Neural cell (in vitro differentiated cells): ENCODE measurements around the gene PTPRN2.

Experiments
- CTCF ChIP-seq: fragments of 450-650 bp; IDR thresholded peaks from 2 replicates; pipeline ENCODE4 v1.5.1; 2014; ENCODE audit warnings: antibody characterized with exemption, mild to moderate bottlenecking, moderate library complexity; ENCODE audit not compliant: poor library complexity, severe bottlenecking
- EZH2 ChIP-seq: fragments of 200-600, 300-800 bp; shearing (Covaris generic), sonication (generic); IDR thresholded peaks from 2 replicates; pipeline ENCODE4 v1.6.1; 2014; ENCODE audit warnings: antibody characterized with exemption, low read length, borderline replicate concordance, mild to moderate bottlenecking; ENCODE audit not compliant: insufficient read depth, poor library complexity, severe bottlenecking
- MXI1 ChIP-seq: fragments of 450-650 bp; conservative IDR thresholded peaks from 2 replicates; pipeline ENCODE4 v1.6.1; 2014; ENCODE audit warnings: antibody characterized with exemption, mild to moderate bottlenecking; ENCODE audit not compliant: poor library complexity, severe bottlenecking
- POLR2AphosphoS5 ChIP-seq: IDR thresholded peaks from 2 replicates; pipeline ENCODE4 v1.6.1; 2012
- TAF1 ChIP-seq: IDR thresholded peaks from 2 replicates; pipeline ENCODE4 v1.6.1; 2012; ENCODE audit warnings: low read depth

GRCh38 chr7:157775021-157775559 is 812.5 kb downstream of the PTPRN2 start:
- TF ChIP-seq CTCF = no peak
- no peak for TF ChIP-seq POLR2AphosphoS5
- TF ChIP-seq EZH2 = no peak
- no peak for TF ChIP-seq MXI1
- no peak for TF ChIP-seq TAF1
